Measurements from ENCODE around the gene RALGAPA2. TPM values are rescaled to one million over a fixed set of nuclear protein-coding genes. Genes with fewer than 3 reads are reported as not detected.

Gene RALGAPA2
- polyA plus RNA-seq, 1 donor = 24.9 TPM

- no peak for DNase-seq
Measured at GRCh38 chr20:20683481-20684321, 28.7 kb downstream of the RALGAPA2 start.

DNA sequence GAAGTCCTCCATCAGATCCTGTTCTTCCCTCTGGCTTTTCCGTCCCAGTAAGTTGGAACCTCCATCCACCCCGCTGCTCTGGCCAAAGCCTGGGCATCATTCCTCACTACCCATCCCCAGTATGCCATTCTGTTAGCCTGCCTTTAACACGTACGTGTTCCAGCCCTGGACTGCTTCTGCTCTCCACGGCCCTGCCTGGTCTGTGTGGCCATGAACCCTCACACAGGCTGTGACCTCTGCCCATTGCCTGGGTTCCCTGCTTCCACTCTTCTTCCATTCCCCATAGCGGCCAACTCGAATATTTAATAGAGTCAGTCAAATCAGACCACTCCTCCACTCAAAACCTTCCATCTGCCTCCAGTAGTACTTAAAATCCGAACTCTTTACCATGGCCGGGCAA lies 29.4 kb downstream of the RALGAPA2 start:
- no peak for DNase-seq

DNA sequence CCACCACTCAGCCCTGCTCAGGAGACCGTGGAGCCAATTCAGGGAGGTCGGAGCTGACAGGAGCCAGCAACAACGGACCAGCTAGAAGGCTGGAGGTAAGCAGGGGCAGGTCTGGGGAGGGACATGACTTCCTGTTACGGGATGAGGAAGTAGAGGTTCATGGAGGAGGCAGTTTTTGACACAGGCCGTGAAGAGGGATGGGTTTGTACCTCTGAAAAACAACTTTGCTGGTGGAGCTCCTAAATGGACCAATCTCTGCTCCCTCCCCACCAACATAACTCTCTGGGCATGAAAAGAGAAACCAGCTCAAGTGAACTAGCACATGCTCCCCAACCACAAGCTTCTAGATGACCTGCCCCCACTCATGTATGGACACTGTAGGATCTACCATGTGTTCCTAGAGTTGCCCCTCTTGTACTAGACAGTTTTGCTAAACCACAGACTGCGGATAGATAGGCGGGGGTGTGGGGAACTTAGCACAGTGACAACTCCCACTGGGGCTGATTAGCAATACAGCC lies 31.4 kb downstream of the RALGAPA2 start:
- no peak for DNase-seq

DNA sequence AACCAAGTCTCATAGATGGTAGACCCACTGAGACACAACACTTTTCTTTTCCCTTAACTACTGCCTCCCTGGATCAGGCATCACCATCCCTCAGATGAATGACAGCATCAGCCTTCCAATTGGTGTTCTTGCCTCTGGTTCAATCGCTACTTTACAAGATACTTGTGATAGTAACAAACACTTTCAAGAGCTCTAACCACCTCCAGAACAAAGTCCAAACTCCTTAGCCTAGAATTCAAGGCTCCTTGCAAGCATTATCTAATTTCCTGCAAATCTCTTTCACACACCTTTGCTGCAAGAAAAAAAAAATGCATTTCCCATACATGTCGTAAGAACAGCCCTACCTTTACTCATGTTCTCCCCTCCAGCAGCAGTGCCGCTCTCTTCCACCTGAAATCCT lies 33.1 kb downstream of the RALGAPA2 start:
- no peak for DNase-seq

GRCh38 chr20:20677186-20677585 lies 35.3 kb downstream of the RALGAPA2 start:
- no peak for DNase-seq

GRCh38 chr20:20668639-20669038 lies 43.8 kb downstream of the RALGAPA2 start:
- no peak for DNase-seq

- no peak for DNase-seq
Measured at GRCh38 chr20:20666359-20666758, 46.1 kb downstream of the RALGAPA2 start.

DNA sequence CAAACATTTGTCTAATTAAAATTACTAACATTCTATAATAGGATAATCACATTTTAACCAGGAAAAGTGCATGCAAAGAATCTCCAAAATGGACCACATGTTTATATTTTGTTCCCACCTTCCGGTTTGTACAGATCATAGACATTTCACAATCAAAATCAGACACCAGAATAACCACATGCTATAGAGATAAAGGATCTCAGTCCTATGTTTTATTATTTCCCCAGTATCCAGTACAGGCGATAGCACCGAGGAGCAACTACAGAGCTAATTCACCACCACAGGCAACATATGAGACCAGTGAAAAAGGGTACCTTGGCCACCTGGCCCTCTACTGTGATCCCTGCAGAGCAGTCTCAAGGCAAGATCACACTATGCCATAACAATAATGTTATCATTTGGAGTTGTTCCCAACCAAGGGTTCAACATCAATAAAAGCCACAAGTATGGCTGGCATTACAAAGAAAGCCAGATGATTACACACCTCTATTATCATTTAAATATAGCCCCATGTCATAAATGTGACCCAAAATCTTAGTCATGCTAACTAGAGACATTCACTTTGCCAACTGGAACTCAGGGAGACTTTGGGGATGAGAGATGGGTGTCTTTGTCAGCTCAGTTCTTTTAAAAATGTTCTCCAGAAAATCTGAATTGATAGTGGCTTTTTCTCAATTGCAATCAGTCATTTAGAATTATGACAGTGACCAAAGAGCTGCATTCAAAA lies 46.7 kb downstream of the RALGAPA2 start:
- DNase-seq = no peak

- DNase-seq = peak; percentile 32
Measured at GRCh38 chr20:20664795-20665589, 47.5 kb downstream of the RALGAPA2 start.

DNA sequence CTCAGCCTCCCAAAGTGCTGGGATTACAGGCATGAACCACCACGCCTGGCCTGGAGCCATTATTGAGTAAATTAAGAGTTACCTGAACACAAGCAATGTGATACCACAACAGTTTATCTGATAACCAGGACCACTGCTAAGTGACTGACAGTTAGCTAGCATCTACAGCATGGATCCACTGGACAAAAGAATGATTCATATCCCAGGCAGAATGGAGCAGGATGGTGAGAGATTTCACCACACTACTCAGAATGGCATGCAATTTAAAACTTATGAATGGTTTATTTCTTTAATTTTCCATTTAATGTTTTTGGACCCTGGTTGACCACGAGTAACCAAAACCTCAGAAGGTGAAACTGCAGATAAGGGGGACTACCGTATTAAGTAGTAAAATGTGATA lies 48.6 kb downstream of the RALGAPA2 start:
- DNase-seq = no peak

- no peak for DNase-seq
Measured at GRCh38 chr20:20658871-20659431, 53.5 kb downstream of the RALGAPA2 start.

DNA sequence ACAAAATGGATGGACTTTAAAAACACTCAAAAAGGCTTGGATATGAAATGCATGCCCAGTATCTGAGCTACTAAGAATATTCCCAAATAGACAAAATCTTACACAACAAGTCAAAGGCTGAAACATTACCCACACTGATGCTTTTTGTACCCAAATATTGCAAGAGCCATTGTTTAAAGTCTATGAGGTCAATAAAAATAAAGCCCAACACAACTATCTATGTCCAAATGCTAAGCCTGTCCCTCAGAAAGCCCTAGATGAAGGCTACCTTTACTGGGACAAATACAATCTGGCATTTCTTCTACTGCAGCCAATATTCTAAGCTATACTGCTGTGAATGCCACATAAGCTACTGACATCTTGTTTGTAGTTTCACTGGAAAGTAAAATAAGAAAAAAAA lies 54.3 kb downstream of the RALGAPA2 start:
- DNase-seq = no peak

GRCh38 chr20:20657092-20657491 lies 55.4 kb downstream of the RALGAPA2 start:
- no peak for DNase-seq

- no peak for DNase-seq
Measured at GRCh38 chr20:20655883-20656282, 56.6 kb downstream of the RALGAPA2 start.

DNA sequence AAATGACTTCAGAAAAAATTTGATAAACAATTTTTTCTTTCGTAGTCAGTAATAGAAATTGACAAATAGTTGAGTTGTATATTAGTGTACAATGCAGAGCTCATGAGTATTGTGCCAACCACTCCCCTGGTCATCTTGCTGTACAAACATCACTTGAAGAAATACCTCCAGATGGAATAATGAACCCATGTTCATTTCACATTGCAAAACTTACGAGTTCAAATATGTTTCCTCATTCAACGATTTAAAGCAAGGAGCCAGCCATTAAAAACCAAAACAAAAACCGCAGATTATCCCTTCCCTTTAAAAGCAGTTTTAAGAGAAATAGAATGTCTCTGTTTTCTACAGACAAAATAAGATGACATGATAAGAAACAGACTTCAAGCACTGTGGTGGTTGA lies 62.5 kb downstream of the RALGAPA2 start:
- no peak for DNase-seq

DNA sequence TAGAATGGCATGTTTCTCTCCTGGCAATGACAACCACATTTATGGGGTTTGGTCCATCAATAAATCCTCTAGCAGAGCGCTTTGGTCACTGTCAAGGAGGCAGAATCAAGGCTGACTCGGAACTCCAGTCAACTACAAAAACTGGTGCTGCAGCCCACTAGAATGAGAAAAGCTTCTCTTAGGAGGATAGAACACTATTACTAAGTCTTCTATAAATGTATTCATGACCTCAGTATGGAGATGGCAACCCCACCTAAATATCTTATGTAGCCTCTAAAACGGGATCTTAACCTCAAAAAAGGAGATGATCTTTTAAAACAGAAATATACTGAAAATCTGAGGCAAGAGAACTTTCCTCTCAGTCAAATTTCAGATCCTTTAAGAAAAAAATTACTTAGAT lies 68.5 kb downstream of the RALGAPA2 start:
- no peak for DNase-seq

GRCh38 chr20:20641783-20642182 lies 70.7 kb downstream of the RALGAPA2 start:
- no peak for DNase-seq

DNA sequence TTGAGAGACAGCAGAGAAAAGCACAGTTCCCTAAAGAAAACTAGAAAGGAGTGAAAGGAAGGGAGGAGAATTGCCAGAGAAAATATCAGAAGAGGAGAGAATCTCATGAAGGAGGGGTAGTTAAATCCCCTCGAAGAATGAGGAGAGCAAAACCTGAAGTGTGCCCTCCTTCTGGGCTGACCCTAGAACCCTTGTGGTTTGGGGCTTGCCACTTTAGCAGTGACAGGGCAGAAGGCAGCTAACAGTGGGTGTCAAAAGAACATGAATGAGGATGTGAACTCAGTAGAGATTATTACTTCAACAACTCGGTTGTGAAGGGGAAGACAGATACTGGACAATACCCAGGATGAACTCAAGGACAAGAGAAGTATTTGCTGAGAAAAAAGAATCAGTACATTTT lies 73.6 kb downstream of the RALGAPA2 start:
- no peak for DNase-seq

GRCh38 chr20:20637998-20638725 lies 74.3 kb downstream of the RALGAPA2 start:
- DNase-seq = no peak

DNA sequence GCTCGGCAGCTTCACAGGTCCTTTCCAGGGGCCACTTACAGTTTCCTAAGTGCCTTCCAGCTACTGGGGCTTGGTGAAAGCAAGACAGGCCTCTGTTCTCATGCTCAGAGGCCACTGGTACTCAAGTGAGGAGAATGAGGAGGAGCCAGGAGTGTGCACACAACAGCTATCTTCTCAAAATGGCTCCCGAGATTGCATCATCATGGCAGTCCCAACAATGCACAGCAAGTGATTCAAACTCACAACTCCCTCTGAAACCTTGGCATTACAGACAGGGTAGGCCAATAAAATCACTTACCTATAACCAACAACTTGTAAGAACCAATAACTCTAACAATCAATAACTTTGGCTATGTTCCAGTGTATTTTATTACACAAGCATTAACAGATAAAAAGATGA lies 77.4 kb downstream of the RALGAPA2 start:
- DNase-seq = no peak

GRCh38 chr20:20632644-20633043 lies 79.8 kb downstream of the RALGAPA2 start:
- DNase-seq = no peak
